AG04449 (cell line): ENCODE data around the gene MDM4.
"Not testable (repeated sequence)": the region's sequence is repeated elsewhere in the genome, so short reads cannot be mapped to it uniquely, and the experiment has no call there.

ENCODE experiments used
- CTCF ChIA-PET: fragments of 350-600 bp; formaldehyde crosslinking; extraction: SDS; loops from one replicate; lab custom pipeline; 2021; ENCODE audit warnings: antibody characterized with exemption; lab: Yijun Ruan, JAX
- POLR2A ChIA-PET: fragments of 400-600, 350-600 bp; formaldehyde crosslinking; extraction: SDS; loops from one replicate; lab custom pipeline; 2020; ENCODE audit warnings: antibody characterized with exemption, inconsistent platforms; lab: Yijun Ruan, JAX
- DNase-seq: peaks from one replicate; pipeline ENCODE4 v3.0.0-alpha.2; 2010; ENCODE audit warnings: low read depth, low spot score
- H3K4me3 ChIP-seq: 2 replicates; pipeline ENCODE4 v1.5.1; 2011; ENCODE audit warnings: low read depth, mild to moderate bottlenecking, control low read depth, low read length
- TF ChIP-seq, protein P1 (sequence below): IDR thresholded peaks from one replicate; pipeline ENCODE4 v1.5.1; 2011; ENCODE audit warnings: mild to moderate bottlenecking, moderate library complexity, low read length, control low read depth, inconsistent platforms; ENCODE audit not compliant: insufficient read depth; ENCODE audit errors: missing control alignments

Gene MDM4

DNA sequence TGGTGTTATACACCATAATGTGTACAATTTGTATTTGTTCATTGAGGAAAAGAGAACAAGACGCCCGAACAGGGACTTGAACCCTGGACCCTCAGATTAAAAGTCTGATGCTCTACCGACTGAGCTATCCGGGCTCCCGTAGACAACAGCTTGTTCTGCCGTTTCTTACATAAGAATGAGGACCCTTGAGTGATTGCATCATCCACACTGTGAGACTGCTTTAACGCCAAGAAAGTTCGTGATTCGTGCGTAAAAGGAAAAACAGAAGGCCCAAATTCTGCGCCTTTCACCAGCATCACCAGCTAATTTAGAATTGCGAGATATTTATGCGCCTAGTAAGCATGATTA is 9.3 kb upstream of the MDM4 start:
- TF ChIP-seq, protein P1, sequence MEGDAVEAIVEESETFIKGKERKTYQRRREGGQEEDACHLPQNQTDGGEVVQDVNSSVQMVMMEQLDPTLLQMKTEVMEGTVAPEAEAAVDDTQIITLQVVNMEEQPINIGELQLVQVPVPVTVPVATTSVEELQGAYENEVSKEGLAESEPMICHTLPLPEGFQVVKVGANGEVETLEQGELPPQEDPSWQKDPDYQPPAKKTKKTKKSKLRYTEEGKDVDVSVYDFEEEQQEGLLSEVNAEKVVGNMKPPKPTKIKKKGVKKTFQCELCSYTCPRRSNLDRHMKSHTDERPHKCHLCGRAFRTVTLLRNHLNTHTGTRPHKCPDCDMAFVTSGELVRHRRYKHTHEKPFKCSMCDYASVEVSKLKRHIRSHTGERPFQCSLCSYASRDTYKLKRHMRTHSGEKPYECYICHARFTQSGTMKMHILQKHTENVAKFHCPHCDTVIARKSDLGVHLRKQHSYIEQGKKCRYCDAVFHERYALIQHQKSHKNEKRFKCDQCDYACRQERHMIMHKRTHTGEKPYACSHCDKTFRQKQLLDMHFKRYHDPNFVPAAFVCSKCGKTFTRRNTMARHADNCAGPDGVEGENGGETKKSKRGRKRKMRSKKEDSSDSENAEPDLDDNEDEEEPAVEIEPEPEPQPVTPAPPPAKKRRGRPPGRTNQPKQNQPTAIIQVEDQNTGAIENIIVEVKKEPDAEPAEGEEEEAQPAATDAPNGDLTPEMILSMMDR = no peak
- peak overlapping the region; percentile 55 for H3K4me3 ChIP-seq
- ChIA-PET CTCF (interaction anchor here (1.2 to 19.8 kb wide), 8 partner anchors 8 to 299 kb away, joined by 3 to 1052 read pairs (median 13); partner anchors contain the start of genes MDM4 and PIK3C2B), POLR2A (interaction anchor here (0.6 to 2.6 kb wide), 3 partner anchors 9 to 745 kb away, joined by 3 to 26 read pairs (median 7); partner anchors contain the start of genes MDM4 and PIK3C2B)
- DNase-seq = peak; percentile 79

DNA sequence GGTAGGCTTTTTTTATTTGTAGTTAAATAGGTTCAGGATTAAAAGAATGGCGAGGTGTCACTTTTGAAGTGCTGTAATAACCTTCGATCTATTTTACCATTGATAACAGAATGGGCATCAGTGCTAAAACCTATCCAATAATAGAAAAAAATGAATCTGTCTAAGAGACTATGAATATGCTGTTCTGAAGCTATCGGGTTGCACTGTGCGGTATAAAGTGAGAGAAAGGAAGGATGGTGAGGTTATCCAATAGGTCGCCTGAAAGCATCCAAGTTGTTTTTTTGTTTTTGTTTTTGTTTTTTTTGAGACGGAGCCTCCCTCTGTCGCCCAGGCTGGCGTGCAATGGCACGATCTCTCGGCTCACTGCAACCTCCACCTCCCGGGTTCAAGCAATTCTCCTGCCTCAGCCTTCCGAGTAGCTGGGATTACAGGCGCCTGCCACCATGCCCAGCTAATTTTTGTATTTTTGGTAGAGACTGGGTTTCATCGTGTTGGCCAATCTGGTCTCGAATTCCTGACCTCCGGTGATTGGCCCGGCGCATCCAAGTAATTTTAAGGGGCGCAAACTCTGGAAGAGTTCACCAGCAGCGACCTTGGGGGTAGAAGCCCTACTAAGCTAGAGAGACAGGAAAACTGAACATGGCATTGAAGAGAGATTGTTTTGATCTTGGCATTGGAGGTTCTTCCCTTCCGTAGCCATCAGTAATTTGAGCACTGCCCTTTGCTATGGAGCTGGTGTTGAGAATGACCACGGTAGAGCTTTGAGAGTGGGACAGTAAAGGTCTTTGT is 8.7 kb upstream of the MDM4 start:
- peak overlapping the region; percentile 55 for H3K4me3 ChIP-seq
- DNase-seq = no peak
- TF ChIP-seq, protein P1 = no peak
- POLR2A ChIA-PET = interaction anchor here (0.6 to 2.6 kb wide), 3 partner anchors 9 to 744 kb away, joined by 3 to 26 read pairs (median 7); partner anchors contain the start of genes MDM4 and PIK3C2B
- CTCF ChIA-PET = interaction anchor here (1.2 to 19.8 kb wide), 7 partner anchors 8 to 298 kb away, joined by 3 to 1052 read pairs (median 13); partner anchors contain the start of genes MDM4 and PIK3C2B

DNA sequence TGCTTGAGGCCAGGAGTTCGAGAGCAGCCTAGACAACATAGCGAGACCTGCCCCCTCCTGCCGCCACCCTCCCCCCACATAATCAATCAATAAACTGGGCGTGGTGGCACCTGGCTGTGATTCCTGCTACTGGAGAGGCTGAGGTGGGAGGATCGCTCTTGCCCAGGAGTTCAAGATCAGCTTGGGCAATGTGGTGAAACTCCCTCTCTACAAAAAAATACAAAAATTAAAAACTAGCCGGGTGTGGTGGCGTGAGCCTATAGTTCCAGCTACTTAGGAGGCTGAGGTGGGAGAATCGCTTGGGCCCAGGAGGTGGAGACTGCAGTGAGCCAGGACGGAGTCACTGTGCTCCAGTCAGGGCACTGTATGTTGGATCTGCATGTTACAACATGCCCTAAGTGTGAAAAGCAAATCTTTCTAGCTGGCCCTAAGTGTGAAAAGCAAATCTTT is 7.0 kb upstream of the MDM4 start:
- no peak overlapping the region for H3K4me3 ChIP-seq
- TF ChIP-seq, protein P1 = no peak
- no peak for DNase-seq
- ChIA-PET POLR2A (interaction anchor here (0.7 kb wide), 1 partner anchor 208 kb away, joined by 4 read pairs; no protein-coding TSS in a partner anchor), CTCF (interaction anchor here (6.2 to 19.8 kb wide), 2 partner anchors 73 to 297 kb away, joined by 64 to 1052 read pairs; no protein-coding TSS in a partner anchor)

GRCh38 chr1:204511366-204511765 is 4.8 kb upstream of the MDM4 start:
- no peak overlapping the region for H3K4me3 ChIP-seq
- CTCF ChIA-PET = interaction anchor here (0.7 to 1.0 kb wide), 3 partner anchors 80 to 636 kb away, joined by 3 read pairs; no protein-coding TSS in a partner anchor
- POLR2A ChIA-PET = no interaction called here
- TF ChIP-seq, protein P1 = no peak
- DNase-seq = no peak

GRCh38 chr1:204513117-204513716 is 3.0 kb upstream of the MDM4 start:
- POLR2A ChIA-PET = no interaction called here
- TF ChIP-seq, protein P1 = no peak
- CTCF ChIA-PET = interaction anchor here (0.7 to 2.8 kb wide), 4 partner anchors 9 to 317 kb away, joined by 4 to 16 read pairs (median 6); no protein-coding TSS in a partner anchor
- no peak overlapping the region for H3K4me3 ChIP-seq
- DNase-seq = no peak

DNA sequence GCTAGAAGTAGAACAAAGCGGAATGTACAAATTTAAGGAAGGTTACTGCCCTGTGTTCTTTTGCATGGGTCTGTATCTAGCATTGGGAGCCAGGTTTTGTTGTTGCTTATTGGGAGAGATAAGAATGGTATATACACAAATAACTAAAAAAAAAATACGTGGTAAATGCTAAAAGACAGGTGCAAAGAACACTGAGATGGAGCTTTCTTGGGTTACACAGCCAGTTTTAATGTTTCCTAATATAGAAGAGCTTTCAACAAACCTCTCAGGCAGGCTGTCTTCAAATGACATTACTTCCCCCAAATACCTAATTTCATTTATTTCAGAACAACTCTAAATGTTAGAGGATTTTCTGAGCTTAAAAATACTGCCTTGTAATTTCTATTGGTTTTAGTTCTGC is 1.4 kb upstream of the MDM4 start:
- no peak for DNase-seq
- CTCF ChIA-PET = interaction anchor here (1.9 to 3.6 kb wide), 5 partner anchors 8 to 293 kb away, joined by 5 to 20 read pairs (median 13); no protein-coding TSS in a partner anchor
- no peak overlapping the region for H3K4me3 ChIP-seq
- TF ChIP-seq, protein P1 = no peak
- POLR2A ChIA-PET = no interaction called here

DNA sequence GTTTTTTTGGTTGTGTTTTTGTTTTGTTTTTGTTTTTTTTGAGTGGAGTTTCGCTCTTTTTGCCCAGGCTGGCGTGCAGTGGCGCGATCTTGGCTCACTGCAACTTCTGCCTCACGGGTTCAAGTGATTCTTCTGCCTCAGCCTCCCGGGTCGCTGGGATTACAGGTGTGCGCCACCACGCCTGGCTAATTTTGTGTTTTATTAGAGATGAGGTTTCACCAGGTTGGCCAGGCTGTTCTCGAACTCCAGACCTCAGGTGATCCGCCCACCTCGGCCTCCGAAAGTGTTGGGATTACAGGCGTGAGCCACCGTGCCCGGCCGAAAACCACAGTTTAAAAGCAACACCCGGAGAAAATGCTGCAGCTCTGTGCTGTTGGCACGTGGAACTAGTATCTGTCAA is 1.2 kb downstream of the MDM4 start:
- H3K4me3 ChIP-seq = peak overlapping the region; percentile 90
- POLR2A ChIA-PET, DNase-seq: not testable (repeated sequence)
- CTCF ChIA-PET = interaction anchor here (1.1 to 3.6 kb wide), 3 partner anchors 14 to 290 kb away, joined by 4 to 20 read pairs (median 9); no protein-coding TSS in a partner anchor
